IMR-90 (cell line): ENCODE results near the gene HJURP. TPM values are rescaled to one million over a fixed set of nuclear protein-coding genes. Genes with fewer than 3 reads are reported as not detected.

Source experiments
- ATAC-seq: fragments of 200-7000 bp; cut with Tn5 transposase; 2 replicates; pipeline ENCODE4 v1.9.1; 2020; ENCODE audit warnings: low read depth, mild to moderate bottlenecking, moderate library complexity
- BruUV-seq: library from RNA; stranded (reverse); fragments of 400-500 nt; replicated peaks from 2 replicates; lab custom pipeline; 2021; lab: Mats Ljungman, UMichigan
- CTCF ChIA-PET: fragments of 300-600 bp; formaldehyde crosslinking; extraction: SDS; loops from one replicate; lab custom pipeline; 2021; ENCODE audit warnings: antibody characterized with exemption; lab: Yijun Ruan, JAX
- POLR2A ChIA-PET: fragments of 300-600 bp; sonication (Branson Sonifier 250); formaldehyde crosslinking; loops from one replicate; lab custom pipeline; 2022; ENCODE audit warnings: antibody characterized with exemption; ENCODE audit not compliant: unreplicated experiment; lab: Charles Lee
- DNase-seq: peaks from one replicate; pipeline ENCODE4 v3.0.0; 2013
- H2AFZ ChIP-seq: replicated peaks from 2 replicates; pipeline ENCODE3; 2013; ENCODE audit warnings: low read length, mild to moderate bottlenecking; ENCODE audit not compliant: poor library complexity
- H2AK5ac ChIP-seq: 2 replicates; pipeline ENCODE4 v1.6.1; 2013; ENCODE audit warnings: low read depth, low read length, inconsistent platforms
- H2AK9ac ChIP-seq: replicated peaks from 2 replicates; pipeline ENCODE3; 2013; ENCODE audit warnings: mild to moderate bottlenecking, low read depth, low read length, moderate library complexity; ENCODE audit not compliant: poor library complexity
- H2BK120ac ChIP-seq: 2 replicates; pipeline ENCODE4 v1.6.1; 2013; ENCODE audit warnings: low read depth, low read length, inconsistent platforms
- H2BK15ac ChIP-seq: 3 replicates; pipeline ENCODE4 v1.6.1; 2013; ENCODE audit warnings: low read depth, low read length, inconsistent platforms
- H2BK20ac ChIP-seq: 2 replicates; pipeline ENCODE4 v1.6.1; 2013; ENCODE audit warnings: low read depth, mild to moderate bottlenecking, inconsistent platforms, low read length, moderate library complexity
- H2BK5ac ChIP-seq: 2 replicates; pipeline ENCODE4 v1.6.1; 2013; ENCODE audit warnings: mild to moderate bottlenecking, low read depth, low read length, inconsistent platforms; ENCODE audit not compliant: poor library complexity, severe bottlenecking
- H3K14ac ChIP-seq: replicated peaks from 2 replicates; pipeline ENCODE4 v1.6.1; 2013; ENCODE audit warnings: low read depth, low read length, inconsistent platforms
- H3K18ac ChIP-seq: 2 replicates; pipeline ENCODE4 v1.6.1; 2013; ENCODE audit warnings: low read depth, low read length, control low read depth
- H3K23ac ChIP-seq: 2 replicates; pipeline ENCODE4 v1.6.1; 2013; ENCODE audit warnings: low read depth, low read length, inconsistent platforms
- H3K27ac ChIP-seq: 2 replicates; pipeline ENCODE4 v1.5.1; 2013; ENCODE audit warnings: mild to moderate bottlenecking, control low read depth, low read length; ENCODE audit not compliant: insufficient read depth
- H3K27me3 ChIP-seq: 2 replicates; pipeline ENCODE4 v1.6.1; 2013; ENCODE audit warnings: low read length; ENCODE audit not compliant: control insufficient read depth, insufficient read depth
- H3K36me3 ChIP-seq: 2 replicates; pipeline ENCODE4 v1.6.1; 2013; ENCODE audit warnings: low read length, mixed read lengths; ENCODE audit not compliant: control insufficient read depth, insufficient read depth
- H3K4ac ChIP-seq: 2 replicates; pipeline ENCODE4 v1.6.1; 2013; ENCODE audit warnings: low read depth, low read length, inconsistent platforms
- H3K4me1 ChIP-seq: 2 replicates; pipeline ENCODE4 v1.6.1; 2013; ENCODE audit warnings: low read length, mixed read lengths; ENCODE audit not compliant: control insufficient read depth, insufficient read depth
- H3K4me2 ChIP-seq: 2 replicates; pipeline ENCODE4 v1.6.1; 2013; ENCODE audit warnings: low read depth, mild to moderate bottlenecking, control low read depth, low read length, moderate library complexity
- H3K4me3 ChIP-seq: 2 replicates; pipeline ENCODE4 v1.5.1; 2013; ENCODE audit warnings: low read depth, mild to moderate bottlenecking, control low read depth, low read length, moderate library complexity; ENCODE audit not compliant: insufficient read depth
- H3K56ac ChIP-seq: 2 replicates; pipeline ENCODE4 v1.6.1; 2013; ENCODE audit warnings: low read length, inconsistent platforms; ENCODE audit not compliant: insufficient read depth; ENCODE audit errors: extremely low read depth
- H3K79me1 ChIP-seq, 2 experiments: 2 replicates each; pipeline ENCODE4 v1.6.1; 2013; ENCODE audit warnings: low read length in 2 of 2, inconsistent platforms in 1 of 2, low read depth in 1 of 2
- H3K9ac ChIP-seq: 2 replicates; pipeline ENCODE4 v1.6.1; 2013; ENCODE audit warnings: low read depth, low read length, control low read depth
- H3K9me1 ChIP-seq: 2 replicates; pipeline ENCODE4 v1.6.1; 2013; ENCODE audit warnings: low read length, inconsistent platforms; ENCODE audit not compliant: insufficient read depth
- H3K9me3 ChIP-seq: 2 replicates; pipeline ENCODE4 v1.6.1; 2013; ENCODE audit warnings: low read length; ENCODE audit not compliant: control insufficient read depth, insufficient read depth
- H4K20me1 ChIP-seq: 2 replicates; pipeline ENCODE4 v1.6.1; 2013; ENCODE audit warnings: low read length, inconsistent platforms; ENCODE audit not compliant: insufficient read depth
- H4K5ac ChIP-seq: 2 replicates; pipeline ENCODE4 v1.6.1; 2013; ENCODE audit warnings: mild to moderate bottlenecking, low read depth, low read length, control low read depth
- H4K8ac ChIP-seq, 2 experiments: 2 replicates each; pipeline ENCODE4 v1.6.1; 2013; ENCODE audit warnings: low read depth in 2 of 2, low read length in 2 of 2, control low read depth in 1 of 2, inconsistent platforms in 1 of 2
- H4K91ac ChIP-seq: 2 replicates; pipeline ENCODE4 v1.6.1; 2013; ENCODE audit warnings: low read depth, low read length, inconsistent platforms; ENCODE audit not compliant: insufficient read depth
- CHD1 ChIP-seq: IDR thresholded peaks from 2 replicates; pipeline ENCODE4 v1.6.1; 2012; ENCODE audit warnings: low read depth, low read length, improper control_type of control experiment
- FOS ChIP-seq: fragments of 150-350 bp; IDR thresholded peaks from 2 replicates; pipeline ENCODE4 v1.6.1; 2016; ENCODE audit warnings: low read depth, low read length
- NFE2L2 ChIP-seq: fragments of 150-350 bp; IDR thresholded peaks from 2 replicates; pipeline ENCODE4 v1.6.1; 2016; ENCODE audit warnings: low read depth, mild to moderate bottlenecking, low read length
- RFX5 ChIP-seq: IDR thresholded peaks from 2 replicates; pipeline ENCODE4 v1.8.0; 2012; ENCODE audit warnings: low read depth, mild to moderate bottlenecking, low read length, moderate library complexity
- SMC3 ChIP-seq: fragments of 150-350 bp; IDR thresholded peaks from 2 replicates; pipeline ENCODE4 v1.6.1; 2016; ENCODE audit warnings: low read depth, mild to moderate bottlenecking, antibody characterized with exemption, low read length, moderate library complexity
- WGBS, 2 experiments: methylation state at CpG; one replicate each; pipeline versions ENCODE4 v1.1.5 to v1.1.7; 2013; ENCODE audit warnings: missing lambda C conversion rate in 2 of 2; ENCODE audit not compliant: insufficient read length in 1 of 2; ENCODE audit errors: extremely low coverage in 2 of 2; 5-methylcytosine and 5-hydroxymethylcytosine counted together
- dilution Hi-C: fragments of 300-500 bp; cut with HindIII; formaldehyde crosslinking; loops from one replicate; pipeline ENCODE4 v1.14.3; 2018; ENCODE audit warnings: low sequenced_read_pairs; ENCODE audit not compliant: unreplicated experiment
- in situ Hi-C: fragments of 300-500 bp; cut with MboI; formaldehyde crosslinking; loops from 3 replicates; pipeline ENCODE4 v1.14.3; 2019; ENCODE audit warnings: low sequenced_read_pairs, inconsistent platforms, mixed read lengths
- intact Hi-C: fragments of 100-400 bp; cut with micrococcal nuclease; formaldehyde crosslinking; loops from 2 replicates; pipeline ENCODE4 v1.10.0; 2022
- polyA plus RNA-seq, 3 experiments: library from polyadenylated mRNA; depleted of rRNA; stranded (reverse); fragments of >200 nt; gene quantifications; 2 replicates each; pipeline ENCODE4 v1.2.3, GENCODE V29; 2012; ENCODE audit warnings: low replicate concordance in 1 of 3
- total RNA-seq: library from RNA; depleted of rRNA; stranded (reverse); fragments of >200 nt; gene quantifications from 2 replicates; pipeline ENCODE4 v1.2.3, GENCODE V29; 2012

The HJURP gene
- total and polyA plus RNA-seq, 2 of the 4 experiments (the other 2 are of a cell fraction), result 22.6 to 26.5 TPM

GRCh38 chr2:233836359-233836758 lies 18.0 kb downstream of the HJURP start:
- Histone ChIP-seq H4K20me1 (peaks cover 22% of the 10 kb centered on the region), H3K79me1 (peaks cover 39 to 64% of the 10 kb centered on the region in 2 experiments), H4K91ac (no peak overlapping the region), H3K18ac (no peak overlapping the region), H3K4me2 (no peak overlapping the region), H3K9me3 (no peaks in the 10 kb centered on the region), H2AFZ (no peak overlapping the region), H2BK120ac (no peak overlapping the region), H2AK5ac (no peak overlapping the region), H2BK5ac (no peak overlapping the region), H4K5ac (no peak overlapping the region), H3K9me1 (peaks cover 5% of the 10 kb centered on the region), H3K14ac (no peak overlapping the region), H3K56ac (no peak overlapping the region), H3K4ac (no peak overlapping the region), H2AK9ac (no peak overlapping the region), H2BK15ac (no peak overlapping the region), H3K27ac (no peak overlapping the region), H2BK20ac (no peak overlapping the region), H3K4me1 (peaks cover 5% of the 10 kb centered on the region), H3K23ac (no peak overlapping the region), H3K9ac (no peak overlapping the region), H4K8ac (no peak overlapping the region), H3K4me3 (no peak overlapping the region), H3K36me3 (peaks cover 7% of the 10 kb centered on the region), H3K27me3 (no peaks in the 10 kb centered on the region)
- BruUV-seq, result no TSS peak
- no peak for DNase-seq
- intact Hi-C loops, result no loop called here
- in situ Hi-C loops, result loop anchor here (25.0 kb wide), 1 partner anchor 374 kb away; no protein-coding TSS in a partner anchor
- ChIA-PET POLR2A (no interaction called here), CTCF (no interaction called here)
- dilution Hi-C loops, result no loop called here
- ATAC-seq, result no peak
- no peak for TF ChIP-seq NFE2L2
- no peak for TF ChIP-seq RFX5
- TF ChIP-seq CHD1, result no peak
- no peak for TF ChIP-seq FOS
- no peak for TF ChIP-seq SMC3
- no CpG with 5 or more reads among the region's 7 CpGs for WGBS, 2 experiments
